CD4-positive, alpha-beta memory T cell (primary cell): Measurements from ENCODE around the gene MOV10L1. TPM values are rescaled to one million over a fixed set of nuclear protein-coding genes. Genes with fewer than 3 reads are reported as not detected.
A peak's percentile ranks its signal among the peaks of the same experiment; 100 is the strongest.
"Not testable (repeated sequence)": the region's sequence is repeated elsewhere in the genome, so short reads cannot be mapped to it uniquely, and the experiment has no call there.

ENCODE experiments used
- CTCF ChIA-PET: fragments of 350-600 bp; sonication (Branson Sonifier 250); formaldehyde crosslinking; loops from one replicate; lab custom pipeline; 2021; ENCODE audit warnings: inconsistent platforms; ENCODE audit not compliant: partially characterized antibody; lab: Charles Lee
- POLR2A ChIA-PET: fragments of 350-600 bp; sonication (Branson Sonifier 250); formaldehyde crosslinking; loops from one replicate; lab custom pipeline; 2021; ENCODE audit not compliant: partially characterized antibody; lab: Charles Lee
- DNase-seq, 5 donors: peaks; one replicate each; pipeline versions ENCODE4 v3.0.0 to v3.0.0-alpha.2; 2020 to 2022; ENCODE audit warnings: mixed read lengths in 1 of 5
- H3K27ac ChIP-seq: one replicate; pipeline ENCODE4 v1.7.0; 2013; ENCODE audit warnings: low read depth, low read length
- H3K27me3 ChIP-seq: 2 replicates; pipeline ENCODE4 v1.7.0; 2013; ENCODE audit warnings: mild to moderate bottlenecking, low read length, moderate library complexity; ENCODE audit not compliant: insufficient read depth
- H3K36me3 ChIP-seq: 2 replicates; pipeline ENCODE4 v1.7.0; 2013; ENCODE audit warnings: mild to moderate bottlenecking, low read length, moderate library complexity; ENCODE audit not compliant: insufficient read depth
- H3K4me1 ChIP-seq: 2 replicates; pipeline ENCODE4 v1.7.0; 2013; ENCODE audit warnings: mild to moderate bottlenecking, low read length, moderate library complexity; ENCODE audit not compliant: insufficient read depth
- H3K4me3 ChIP-seq, 2 donors: one replicate each; pipeline ENCODE4 v1.7.0; 2013; ENCODE audit warnings: low read length in 2 of 2, mild to moderate bottlenecking in 1 of 2
- H3K9me3 ChIP-seq, 2 donors: one replicate each; pipeline ENCODE4 v1.7.0; 2013; ENCODE audit warnings: low read length in 2 of 2, control low read depth in 1 of 2; ENCODE audit not compliant: control insufficient read depth in 1 of 2
- H3K27ac Mint-ChIP-seq, 7 donors: one replicate each; pipeline ENCODE4 v1.8.0; 2020 to 2021; ENCODE audit warnings: mixed read lengths in 7 of 7, mild to moderate bottlenecking in 6 of 7, inconsistent platforms in 3 of 7, moderate library complexity in 3 of 7
- H3K27me3 Mint-ChIP-seq, 2 donors: one replicate each; pipeline ENCODE4 v1.8.0; 2020 to 2021; ENCODE audit warnings: mixed read lengths in 2 of 2
- H3K36me3 Mint-ChIP-seq, 2 donors: one replicate each; pipeline ENCODE4 v1.8.0; 2020 to 2021; ENCODE audit warnings: mixed read lengths in 2 of 2, inconsistent platforms in 1 of 2, mild to moderate bottlenecking in 1 of 2
- H3K4me1 Mint-ChIP-seq, 4 donors: one replicate each; pipeline ENCODE4 v1.8.0; 2020 to 2021; ENCODE audit warnings: mixed read lengths in 4 of 4, mild to moderate bottlenecking in 1 of 4
- H3K4me3 Mint-ChIP-seq, 8 donors: one replicate each; pipeline ENCODE4 v1.8.0; 2020 to 2021; ENCODE audit warnings: mixed read lengths in 8 of 8, mild to moderate bottlenecking in 7 of 8, moderate library complexity in 6 of 8, inconsistent platforms in 3 of 8
- H3K9me3 Mint-ChIP-seq, 8 donors: one replicate each; pipeline ENCODE4 v1.8.0; 2020 to 2021; ENCODE audit warnings: mixed read lengths in 8 of 8, mild to moderate bottlenecking in 5 of 8, inconsistent platforms in 3 of 8, moderate library complexity in 1 of 8
- intact Hi-C: fragments of 100-400 bp; cut with micrococcal nuclease; formaldehyde crosslinking; loops from one replicate; pipeline ENCODE4 v1.15.1; 2023
- polyA plus RNA-seq, 2 donors: library from polyadenylated mRNA; unstranded; fragments of 300-500 nt; fragmentation: Illumina TruSeq; gene quantifications; one replicate each; pipeline ENCODE4 v1.2.3, GENCODE V29; 2021
- total RNA-seq, 2 experiments: library from RNA; stranded (reverse); gene quantifications; one replicate each; pipeline ENCODE4 v1.2.3, GENCODE V29; 2021

Gene MOV10L1
- total and polyA plus RNA-seq, 4 experiments from 2014 or later = not detected

- Mint-ChIP-seq H3K4me3 (peak overlapping the region; percentile 42 to 87 (median 52)), H3K27ac (peak overlapping the region in 2 of 7 donors; percentile 21 to 22), H3K27me3 (peaks cover 25 to 27% of the 10 kb centered on the region in 2 donors)
- DNase-seq, H3K27me3 ChIP-seq, CTCF ChIA-PET, H3K36me3 ChIP-seq, H3K36me3 Mint-ChIP-seq, H3K9me3 Mint-ChIP-seq, H3K9me3 ChIP-seq, H3K4me1 ChIP-seq, intact Hi-C loops, H3K4me3 ChIP-seq, H3K4me1 Mint-ChIP-seq, POLR2A ChIA-PET, H3K27ac ChIP-seq: not testable (repeated sequence)
These were observed 78.8 kb downstream of the MOV10L1 start for GRCh38 chr22:50168490-50169180.

- no peaks in the 10 kb centered on the region for H3K36me3 Mint-ChIP-seq
- peak overlapping the region; percentile 42 to 87 (median 54) for H3K4me3 Mint-ChIP-seq
- Histone ChIP-seq H3K27ac (no peak overlapping the region), H3K4me1 (no peaks in the 10 kb centered on the region), H3K4me3 (no peak overlapping the region), H3K27me3 (peaks cover 9% of the 10 kb centered on the region), H3K9me3 (no peaks in the 10 kb centered on the region), H3K36me3 (no peaks in the 10 kb centered on the region)
- intact Hi-C loops = no loop called here
- POLR2A ChIA-PET = no interaction called here
- peaks cover 0 to 8% (median under 1%) of the 10 kb centered on the region in 4 donors for H3K4me1 Mint-ChIP-seq
- DNase-seq = no peak
- CTCF ChIA-PET = no interaction called here
- peaks cover 24 to 25% of the 10 kb centered on the region in 2 donors for H3K27me3 Mint-ChIP-seq
- peaks cover 0 to 2% (median 0%) of the 10 kb centered on the region in 8 donors for H3K9me3 Mint-ChIP-seq
- peak overlapping the region in 2 of 7 donors; percentile 21 to 22 for H3K27ac Mint-ChIP-seq
These were observed 79.5 kb downstream of the MOV10L1 start for GRCh38 chr22:50169181-50169759.

- Histone ChIP-seq H3K27ac (no peak overlapping the region), H3K9me3 (no peaks in the 10 kb centered on the region), H3K27me3 (peaks cover 9% of the 10 kb centered on the region), H3K4me3 (no peak overlapping the region), H3K36me3 (no peaks in the 10 kb centered on the region), H3K4me1 (no peaks in the 10 kb centered on the region)
- H3K9me3 Mint-ChIP-seq = peaks cover 0 to 2% (median 0%) of the 10 kb centered on the region in 8 donors
- no peak overlapping the region for H3K27ac Mint-ChIP-seq
- ChIA-PET CTCF (no interaction called here), POLR2A (no interaction called here)
- H3K27me3 Mint-ChIP-seq = peaks cover 24% of the 10 kb centered on the region in 2 donors
- H3K4me3 Mint-ChIP-seq = peak overlapping the region in 1 of 8 donors; percentile 17
- intact Hi-C loops = no loop called here
- H3K36me3 Mint-ChIP-seq = no peaks in the 10 kb centered on the region
- H3K4me1 Mint-ChIP-seq = peaks cover 0 to 8% (median under 1%) of the 10 kb centered on the region in 4 donors
- no peak for DNase-seq
These were observed 80.1 kb downstream of the MOV10L1 start for GRCh38 chr22:50169774-50170341.

DNA sequence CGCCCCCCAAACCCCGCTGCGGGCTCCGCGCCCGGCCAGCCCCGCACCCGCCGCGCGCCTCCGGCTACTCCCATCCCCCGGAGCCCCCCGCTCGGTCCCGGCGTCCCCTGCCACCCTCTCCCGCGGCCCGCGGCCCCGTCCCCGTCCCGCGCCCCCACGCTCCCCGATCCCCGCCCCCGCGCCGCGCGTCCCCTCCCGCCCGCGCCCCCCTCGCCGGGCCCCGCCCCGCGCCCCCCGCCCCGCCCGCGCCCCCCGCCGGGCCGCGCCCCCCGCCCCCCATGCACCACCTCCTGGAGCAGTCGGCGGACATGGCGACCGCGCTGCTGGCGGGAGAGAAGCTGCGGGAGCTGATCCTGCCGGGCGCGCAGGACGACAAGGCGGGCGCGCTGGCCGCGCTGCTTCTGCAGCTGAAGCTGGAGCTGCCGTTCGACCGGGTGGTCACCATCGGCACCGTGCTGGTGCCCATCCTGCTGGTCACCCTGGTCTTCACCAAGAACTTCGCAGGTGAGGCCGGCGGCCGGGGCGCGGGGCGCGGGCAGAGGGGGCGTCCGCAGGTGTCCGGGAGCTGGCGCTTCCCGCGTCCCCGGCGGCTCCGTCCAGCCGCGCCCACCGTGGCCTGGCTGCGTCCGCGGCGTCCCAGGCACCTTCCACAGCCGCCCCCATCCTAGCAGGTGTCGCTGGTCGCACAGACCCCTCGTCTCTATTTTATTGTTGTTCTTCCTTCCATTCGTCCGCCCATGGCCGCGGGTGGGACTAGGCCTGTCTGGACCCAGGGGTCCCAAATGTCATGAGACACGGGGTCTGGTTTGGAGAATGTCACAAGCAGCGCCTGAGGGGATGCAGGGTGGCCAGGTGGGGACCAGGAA is 80.9 kb downstream of the MOV10L1 start, which contains the start of gene PANX2:
PANX2 (plus strand) TSS at position 279 of the 866 bp plus-strand sequence; CDS start at position 279, 0 bp downstream.
- peak within 1 kb of the TSS; percentile 50 to 77 (median 70) for H3K4me3 Mint-ChIP-seq
- peaks cover 0 to 2% (median 0%) of the 10 kb centered on the region in 8 donors for H3K9me3 Mint-ChIP-seq
- intact Hi-C loops = no loop called here
- H3K4me3 ChIP-seq = no peak within 1 kb of the TSS
- POLR2A ChIA-PET = interaction anchor here (1.0 kb wide), 1 partner anchor 17 kb away, joined by 4 read pairs; no protein-coding TSS in a partner anchor
- peaks cover 21 to 24% of the 10 kb centered on the region in 2 donors for H3K27me3 Mint-ChIP-seq
- H3K9me3 ChIP-seq = no peaks in the 10 kb centered on the region
- H3K27me3 ChIP-seq = peaks cover 9% of the 10 kb centered on the region
- H3K36me3 Mint-ChIP-seq = no peaks in the 10 kb centered on the region
- peaks cover 0 to 8% (median under 1%) of the 10 kb centered on the region in 4 donors for H3K4me1 Mint-ChIP-seq
- H3K27ac Mint-ChIP-seq = no peak within 1 kb of the TSS
- no peaks in the 10 kb centered on the region for H3K36me3 ChIP-seq
- CTCF ChIA-PET = no interaction called here
- no peak for DNase-seq
- H3K27ac ChIP-seq = no peak within 1 kb of the TSS
- H3K4me1 ChIP-seq = no peaks in the 10 kb centered on the region

DNA sequence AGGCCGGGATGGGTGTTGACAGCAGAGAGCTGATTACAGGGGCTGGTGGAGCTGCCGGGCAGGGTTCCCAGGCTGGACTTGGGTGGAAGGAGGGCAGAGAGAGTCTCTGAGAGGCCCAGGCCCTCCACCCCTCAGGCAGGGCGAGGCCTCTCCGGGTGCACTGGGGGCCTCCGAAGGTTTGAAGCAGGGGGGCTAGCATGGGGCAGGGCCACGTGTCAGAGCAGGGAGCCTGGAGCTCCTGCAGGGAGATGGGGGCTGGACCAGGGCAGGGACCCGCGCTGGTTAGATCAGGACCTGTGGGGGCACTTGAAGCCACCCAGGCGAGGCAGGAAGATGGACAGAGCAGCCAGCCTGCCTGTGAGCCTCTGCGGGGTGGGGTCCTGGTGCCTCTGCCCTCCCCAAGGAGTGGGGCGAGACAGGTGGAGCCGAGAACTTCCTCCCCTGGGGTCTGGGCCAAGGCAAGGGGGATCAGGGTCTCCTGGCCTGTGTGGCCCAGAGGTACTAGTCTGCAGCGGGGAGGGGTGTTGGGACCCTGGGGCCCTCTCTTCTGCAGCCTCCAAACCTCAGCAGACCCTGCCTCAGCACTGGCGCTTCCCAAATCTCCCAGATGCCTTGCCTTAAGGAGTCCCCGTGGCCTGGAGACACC is 81.6 kb downstream of the MOV10L1 start:
- ChIA-PET CTCF (no interaction called here), POLR2A (interaction anchor here (1.0 kb wide), 1 partner anchor 16 kb away, joined by 4 read pairs; no protein-coding TSS in a partner anchor)
- no peak for DNase-seq
- intact Hi-C loops = no loop called here
- H3K4me1 ChIP-seq = no peaks in the 10 kb centered on the region
- H3K27me3 ChIP-seq = peaks cover 9% of the 10 kb centered on the region
- H3K4me3 ChIP-seq = no peak overlapping the region
- Mint-ChIP-seq H3K36me3 (no peaks in the 10 kb centered on the region), H3K27me3 (peaks cover 21 to 24% of the 10 kb centered on the region in 2 donors), H3K9me3 (peaks cover 0 to 2% (median 0%) of the 10 kb centered on the region in 8 donors), H3K27ac (no peak overlapping the region), H3K4me3 (peak overlapping the region; percentile 50 to 77 (median 70)), H3K4me1 (peaks cover 0 to 8% (median under 1%) of the 10 kb centered on the region in 4 donors)
- no peaks in the 10 kb centered on the region for H3K36me3 ChIP-seq
- H3K9me3 ChIP-seq = no peaks in the 10 kb centered on the region
- H3K27ac ChIP-seq = no peak overlapping the region

DNA sequence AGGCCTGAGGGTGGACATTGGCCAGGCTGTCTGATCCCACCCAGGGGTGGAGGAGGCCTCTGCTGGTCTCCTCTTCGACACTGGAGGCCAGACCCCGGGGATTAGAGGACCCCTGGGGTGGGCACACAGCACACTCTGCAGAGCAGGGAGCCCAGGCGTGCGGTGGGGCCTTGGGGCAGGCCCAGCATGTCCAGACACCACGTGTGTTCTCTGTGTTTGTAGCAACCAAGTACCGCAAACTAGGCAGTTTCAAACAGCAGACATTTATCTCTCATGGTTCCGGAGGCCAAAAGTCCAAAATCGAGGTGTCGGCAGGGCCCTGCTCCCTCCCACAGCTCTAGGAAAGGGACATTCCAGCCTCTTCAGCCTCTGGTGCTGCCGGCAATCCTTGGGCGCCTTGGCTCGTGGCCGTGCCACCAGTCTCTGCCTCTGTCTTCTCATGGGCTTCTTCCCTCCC is 82.2 kb downstream of the MOV10L1 start:
- H3K4me3 ChIP-seq = no peak overlapping the region
- intact Hi-C loops = no loop called here

More for the DNA sequence above, 82.2 kb downstream of the MOV10L1 start:
- H3K27me3 Mint-ChIP-seq = peaks cover 21 to 24% of the 10 kb centered on the region in 2 donors
- H3K4me1 Mint-ChIP-seq = peaks cover 0 to 8% (median under 1%) of the 10 kb centered on the region in 4 donors
- H3K36me3 ChIP-seq = no peaks in the 10 kb centered on the region
- ChIA-PET CTCF (no interaction called here), POLR2A (interaction anchor here (1.5 kb wide), 1 partner anchor 19 kb away, joined by 4 read pairs; no protein-coding TSS in a partner anchor)
- no peaks in the 10 kb centered on the region for H3K4me1 ChIP-seq
- no peak overlapping the region for H3K27ac ChIP-seq
- H3K9me3 ChIP-seq = no peaks in the 10 kb centered on the region
- H3K27me3 ChIP-seq = peaks cover 9% of the 10 kb centered on the region
- H3K27ac Mint-ChIP-seq = peak overlapping the region in 1 of 7 donors; percentile 24
- H3K36me3 Mint-ChIP-seq = no peaks in the 10 kb centered on the region
- H3K9me3 Mint-ChIP-seq = peaks cover 0 to 2% (median 0%) of the 10 kb centered on the region in 8 donors
- H3K4me3 Mint-ChIP-seq = peak overlapping the region in 4 of 8 donors; percentile 27 to 49 (median 43)
- no peak for DNase-seq
